Measurements from ENCODE around the gene MALAT1.

MALAT1 gene

DNA sequence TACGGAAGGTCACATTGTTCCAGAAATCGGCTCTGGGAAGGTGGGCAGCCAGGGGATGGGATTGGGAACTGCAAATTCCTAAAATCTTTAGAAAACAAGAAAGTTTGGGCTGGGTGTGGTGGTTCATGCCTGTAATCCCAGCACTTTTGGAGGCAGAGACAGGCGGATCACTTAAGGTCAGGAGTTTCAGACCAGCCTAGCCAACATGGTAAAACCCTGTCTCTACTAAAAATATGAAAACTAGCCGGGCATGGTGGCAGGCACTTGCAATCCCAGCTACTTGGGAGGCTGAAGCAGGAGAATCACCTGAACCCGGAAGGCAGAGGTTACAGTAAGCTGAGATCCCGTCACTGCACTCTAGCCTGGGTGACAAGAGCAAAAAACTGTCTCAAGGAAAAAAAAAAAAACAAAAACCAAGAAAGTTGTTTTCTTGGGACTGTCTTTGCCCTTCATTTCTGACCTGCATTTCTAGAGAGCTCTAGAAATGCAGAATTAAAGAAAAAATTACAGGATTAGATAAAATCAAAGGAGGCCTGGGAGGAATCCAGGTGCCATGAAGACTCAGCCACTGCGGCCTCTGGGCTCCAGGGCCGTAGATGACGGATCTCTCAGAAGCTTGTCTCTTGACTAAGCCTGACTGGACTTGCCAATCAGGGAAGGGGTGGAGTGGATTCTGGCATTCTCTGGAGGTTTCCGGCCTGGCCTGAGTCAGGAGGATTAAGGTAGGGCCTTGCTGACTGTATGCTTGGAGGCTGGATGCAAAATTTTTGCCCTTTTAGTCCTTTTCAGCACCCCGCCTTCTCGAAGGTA, 5.3 kb upstream of the MALAT1 start:
- intact Hi-C loops (cut with DNase I) = no loop called here
- DNase-seq = peak in 12 of 42 donors; percentile 29 to 77 (median 51)

DNA sequence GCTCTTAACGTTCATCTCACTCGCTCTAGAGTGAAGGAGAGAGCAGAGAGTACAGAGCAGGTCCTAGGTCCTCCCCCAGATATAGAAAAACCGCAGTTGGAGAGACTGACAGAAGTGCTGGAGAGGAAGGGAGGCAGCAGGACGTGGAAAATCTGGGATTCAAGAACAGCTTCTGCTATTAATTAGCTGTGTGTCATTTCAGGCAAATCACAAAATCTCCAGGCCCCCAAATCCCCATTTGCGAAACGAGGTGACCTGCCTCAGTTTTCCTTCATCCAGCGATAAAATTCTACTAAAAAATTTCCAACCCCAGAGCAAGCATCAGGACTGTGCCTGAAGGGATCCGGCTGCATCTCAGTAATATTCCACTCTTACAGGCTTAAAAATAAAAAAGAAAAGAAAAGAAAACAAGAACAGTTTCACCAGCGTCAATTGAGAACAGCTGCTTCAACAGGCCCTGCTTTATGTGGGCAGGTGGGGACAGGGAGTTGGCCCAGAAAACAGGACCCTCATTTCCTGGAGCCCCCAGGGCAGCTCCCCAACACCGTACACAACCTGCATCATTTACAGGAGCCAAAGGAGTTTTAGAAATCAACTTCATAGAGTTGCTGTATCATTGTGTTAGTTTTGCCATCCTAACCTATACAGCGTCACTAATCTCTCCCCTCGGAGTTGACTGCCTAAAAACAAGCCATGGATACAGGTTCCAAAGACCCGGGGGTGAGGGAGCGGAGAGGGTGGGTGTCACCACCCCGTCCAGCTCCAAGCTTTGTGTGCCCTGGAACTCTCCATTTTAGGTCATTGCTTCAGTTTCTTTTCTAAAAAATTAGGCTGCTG, 2.3 kb upstream of the MALAT1 start:
- intact Hi-C loops (cut with DNase I) = loop anchor here (5.0 kb wide), 1 partner anchor 74 kb away; the partner anchor contains the start of gene NEAT1
- peak in 16 of 42 donors; percentile 19 to 75 (median 44) for DNase-seq

DNA sequence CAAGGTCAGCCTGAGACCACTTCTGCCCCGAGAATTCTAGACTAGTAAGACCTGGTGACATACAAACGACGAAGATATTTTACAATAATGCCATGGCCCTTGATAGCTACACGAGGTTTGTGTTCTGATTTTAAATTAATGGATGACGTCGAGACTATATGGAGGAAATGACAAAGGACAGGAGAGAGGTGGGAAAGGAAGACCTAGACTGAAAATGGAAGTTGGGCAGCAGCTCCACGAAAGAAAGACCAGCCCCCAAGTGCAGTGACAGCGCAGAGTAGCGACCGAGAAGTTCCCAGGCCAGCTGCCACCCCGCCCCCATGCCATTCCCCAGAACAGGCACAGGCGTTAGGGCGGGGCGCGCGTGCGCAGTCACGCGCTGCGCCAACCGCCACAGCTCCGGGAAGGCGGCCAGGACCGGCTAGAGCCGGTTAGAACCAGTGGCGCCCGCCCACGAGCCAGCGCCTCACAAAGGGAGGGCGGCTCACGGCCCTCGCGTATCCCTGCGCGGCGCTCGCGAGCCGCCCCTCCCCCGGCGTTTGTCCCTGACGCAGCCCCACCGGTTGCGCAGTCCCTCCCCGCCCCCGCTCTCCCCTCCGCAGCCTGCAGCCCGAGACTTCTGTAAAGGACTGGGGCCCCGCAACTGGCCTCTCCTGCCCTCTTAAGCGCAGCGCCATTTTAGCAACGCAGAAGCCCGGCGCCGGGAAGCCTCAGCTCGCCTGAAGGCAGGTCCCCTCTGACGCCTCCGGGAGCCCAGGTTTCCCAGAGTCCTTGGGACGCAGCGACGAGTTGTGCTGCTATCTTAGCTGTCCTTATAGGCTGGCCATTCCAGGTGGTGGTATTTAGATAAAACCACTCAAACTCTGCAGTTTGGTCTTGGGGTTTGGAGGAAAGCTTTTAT, 1.5 kb upstream of the MALAT1 start:
- intact Hi-C loops (cut with DNase I) = loop anchor here (5.0 kb wide), 1 partner anchor 75 kb away; the partner anchor contains the start of gene NEAT1
- DNase-seq = peak; percentile 95 to 99 (median 98)

- intact Hi-C loops (cut with DNase I) = loop anchor here (5.0 kb wide), 1 partner anchor 76 kb away; the partner anchor contains the start of gene NEAT1
- DNase-seq = peak in 28 of 42 donors; percentile 31 to 82 (median 60)
These were observed 661 bp upstream of the MALAT1 start for GRCh38 chr11:65498042-65498726.

DNA sequence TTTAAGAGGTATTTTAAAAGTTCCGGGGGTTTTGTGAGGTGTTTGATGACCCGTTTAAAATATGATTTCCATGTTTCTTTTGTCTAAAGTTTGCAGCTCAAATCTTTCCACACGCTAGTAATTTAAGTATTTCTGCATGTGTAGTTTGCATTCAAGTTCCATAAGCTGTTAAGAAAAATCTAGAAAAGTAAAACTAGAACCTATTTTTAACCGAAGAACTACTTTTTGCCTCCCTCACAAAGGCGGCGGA, 193 bp upstream of the MALAT1 start:
- intact Hi-C loops (cut with DNase I) = loop anchor here (5.0 kb wide), 1 partner anchor 76 kb away; the partner anchor contains the start of gene NEAT1
- no peak for DNase-seq

DNA sequence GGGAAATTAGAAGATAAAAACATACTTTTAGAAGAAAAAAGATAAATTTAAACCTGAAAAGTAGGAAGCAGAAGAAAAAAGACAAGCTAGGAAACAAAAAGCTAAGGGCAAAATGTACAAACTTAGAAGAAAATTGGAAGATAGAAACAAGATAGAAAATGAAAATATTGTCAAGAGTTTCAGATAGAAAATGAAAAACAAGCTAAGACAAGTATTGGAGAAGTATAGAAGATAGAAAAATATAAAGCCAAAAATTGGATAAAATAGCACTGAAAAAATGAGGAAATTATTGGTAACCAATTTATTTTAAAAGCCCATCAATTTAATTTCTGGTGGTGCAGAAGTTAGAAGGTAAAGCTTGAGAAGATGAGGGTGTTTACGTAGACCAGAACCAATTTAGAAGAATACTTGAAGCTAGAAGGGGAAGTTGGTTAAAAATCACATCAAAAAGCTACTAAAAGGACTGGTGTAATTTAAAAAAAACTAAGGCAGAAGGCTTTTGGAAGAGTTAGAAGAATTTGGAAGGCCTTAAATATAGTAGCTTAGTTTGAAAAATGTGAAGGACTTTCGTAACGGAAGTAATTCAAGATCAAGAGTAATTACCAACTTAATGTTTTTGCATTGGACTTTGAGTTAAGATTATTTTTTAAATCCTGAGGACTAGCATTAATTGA, 1.0 kb downstream of the MALAT1 start:
- peak in 1 of 42 donors; percentile 23 for DNase-seq
- intact Hi-C loops (cut with DNase I) = loop anchor here (1.0 to 5.0 kb wide), 2 partner anchors 23 to 78 kb away; partner anchors contain the start of gene NEAT1

- intact Hi-C loops (cut with DNase I) = no loop called here
- DNase-seq = peak in 15 of 42 donors; percentile 25 to 76 (median 53)
These were observed 1.7 kb downstream of the MALAT1 start for GRCh38 chr11:65500387-65501185.

DNA sequence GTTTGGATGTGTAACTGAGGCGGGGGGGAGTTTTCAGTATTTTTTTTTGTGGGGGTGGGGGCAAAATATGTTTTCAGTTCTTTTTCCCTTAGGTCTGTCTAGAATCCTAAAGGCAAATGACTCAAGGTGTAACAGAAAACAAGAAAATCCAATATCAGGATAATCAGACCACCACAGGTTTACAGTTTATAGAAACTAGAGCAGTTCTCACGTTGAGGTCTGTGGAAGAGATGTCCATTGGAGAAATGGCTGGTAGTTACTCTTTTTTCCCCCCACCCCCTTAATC, 2.3 kb downstream of the MALAT1 start:
- peak in 1 of 42 donors; percentile 13 for DNase-seq

GRCh38 chr11:65501472-65502273, 2.8 kb downstream of the MALAT1 start:
- intact Hi-C loops (cut with DNase I) = no loop called here

More for the DNA sequence above, 2.3 kb downstream of the MALAT1 start:
- intact Hi-C loops (cut with DNase I) = no loop called here

DNA sequence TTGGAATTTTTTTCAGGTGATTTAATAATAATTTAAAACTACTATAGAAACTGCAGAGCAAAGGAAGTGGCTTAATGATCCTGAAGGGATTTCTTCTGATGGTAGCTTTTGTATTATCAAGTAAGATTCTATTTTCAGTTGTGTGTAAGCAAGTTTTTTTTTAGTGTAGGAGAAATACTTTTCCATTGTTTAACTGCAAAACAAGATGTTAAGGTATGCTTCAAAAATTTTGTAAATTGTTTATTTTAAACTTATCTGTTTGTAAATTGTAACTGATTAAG, 3.4 kb downstream of the MALAT1 start:
- intact Hi-C loops (cut with DNase I) = no loop called here
- no peak for DNase-seq

More at GRCh38 chr11:65501472-65502273, 2.8 kb downstream of the MALAT1 start:
- peak in 7 of 42 donors; percentile 2 to 33 (median 18) for DNase-seq

GRCh38 chr11:65502555-65503367, 3.9 kb downstream of the MALAT1 start:
- DNase-seq = peak in 6 of 42 donors; percentile 9 to 27 (median 12)

DNA sequence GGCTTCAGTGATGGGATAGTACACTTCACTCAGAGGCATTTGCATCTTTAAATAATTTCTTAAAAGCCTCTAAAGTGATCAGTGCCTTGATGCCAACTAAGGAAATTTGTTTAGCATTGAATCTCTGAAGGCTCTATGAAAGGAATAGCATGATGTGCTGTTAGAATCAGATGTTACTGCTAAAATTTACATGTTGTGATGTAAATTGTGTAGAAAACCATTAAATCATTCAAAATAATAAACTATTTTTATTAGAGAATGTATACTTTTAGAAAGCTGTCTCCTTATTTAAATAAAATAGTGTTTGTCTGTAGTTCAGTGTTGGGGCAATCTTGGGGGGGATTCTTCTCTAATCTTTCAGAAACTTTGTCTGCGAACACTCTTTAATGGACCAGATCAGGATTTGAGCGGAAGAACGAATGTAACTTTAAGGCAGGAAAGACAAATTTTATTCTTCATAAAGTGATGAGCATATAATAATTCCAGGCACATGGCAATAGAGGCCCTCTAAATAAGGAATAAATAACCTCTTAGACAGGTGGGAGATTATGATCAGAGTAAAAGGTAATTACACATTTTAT, 4.6 kb downstream of the MALAT1 start:
- DNase-seq = peak in 1 of 42 donors; percentile 36
- intact Hi-C loops (cut with DNase I) = no loop called here

More at GRCh38 chr11:65502555-65503367, 3.9 kb downstream of the MALAT1 start:
- intact Hi-C loops (cut with DNase I) = no loop called here

DNA sequence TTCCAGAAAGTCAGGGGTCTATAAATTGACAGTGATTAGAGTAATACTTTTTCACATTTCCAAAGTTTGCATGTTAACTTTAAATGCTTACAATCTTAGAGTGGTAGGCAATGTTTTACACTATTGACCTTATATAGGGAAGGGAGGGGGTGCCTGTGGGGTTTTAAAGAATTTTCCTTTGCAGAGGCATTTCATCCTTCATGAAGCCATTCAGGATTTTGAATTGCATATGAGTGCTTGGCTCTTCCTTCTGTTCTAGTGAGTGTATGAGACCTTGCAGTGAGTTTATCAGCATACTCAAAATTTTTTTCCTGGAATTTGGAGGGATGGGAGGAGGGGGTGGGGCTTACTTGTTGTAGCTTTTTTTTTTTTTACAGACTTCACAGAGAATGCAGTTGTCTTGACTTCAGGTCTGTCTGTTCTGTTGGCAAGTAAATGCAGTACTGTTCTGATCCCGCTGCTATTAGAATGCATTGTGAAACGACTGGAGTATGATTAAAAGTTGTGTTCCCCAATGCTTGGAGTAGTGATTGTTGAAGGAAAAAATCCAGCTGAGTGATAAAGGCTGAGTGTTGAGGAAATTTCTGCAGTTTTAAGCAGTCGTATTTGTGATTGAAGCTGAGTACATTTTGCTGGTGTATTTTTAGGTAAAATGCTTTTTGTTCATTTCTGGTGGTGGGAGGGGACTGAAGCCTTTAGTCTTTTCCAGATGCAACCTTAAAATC, 5.3 kb downstream of the MALAT1 start:
- DNase-seq = peak in 2 of 42 donors; percentile 5 to 28
- intact Hi-C loops (cut with DNase I) = no loop called here

DNA sequence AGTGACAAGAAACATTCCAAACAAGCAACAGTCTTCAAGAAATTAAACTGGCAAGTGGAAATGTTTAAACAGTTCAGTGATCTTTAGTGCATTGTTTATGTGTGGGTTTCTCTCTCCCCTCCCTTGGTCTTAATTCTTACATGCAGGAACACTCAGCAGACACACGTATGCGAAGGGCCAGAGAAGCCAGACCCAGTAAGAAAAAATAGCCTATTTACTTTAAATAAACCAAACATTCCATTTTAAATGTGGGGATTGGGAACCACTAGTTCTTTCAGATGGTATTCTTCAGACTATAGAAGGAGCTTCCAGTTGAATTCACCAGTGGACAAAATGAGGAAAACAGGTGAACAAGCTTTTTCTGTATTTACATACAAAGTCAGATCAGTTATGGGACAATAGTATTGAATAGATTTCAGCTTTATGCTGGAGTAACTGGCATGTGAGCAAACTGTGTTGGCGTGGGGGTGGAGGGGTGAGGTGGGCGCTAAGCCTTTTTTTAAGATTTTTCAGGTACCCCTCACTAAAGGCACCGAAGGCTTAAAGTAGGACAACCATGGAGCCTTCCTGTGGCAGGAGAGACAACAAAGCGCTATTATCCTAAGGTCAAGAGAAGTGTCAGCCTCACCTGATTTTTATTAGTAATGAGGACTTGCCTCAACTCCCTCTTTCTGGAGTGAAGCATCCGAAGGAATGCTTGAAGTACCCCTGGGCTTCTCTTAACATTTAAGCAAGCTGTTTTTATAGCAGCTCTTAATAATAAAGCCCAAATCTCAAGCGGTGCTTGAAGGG, 6.0 kb downstream of the MALAT1 start:
- DNase-seq = peak in 6 of 42 donors; percentile 16 to 52 (median 30)
- intact Hi-C loops (cut with DNase I) = loop anchor here (5.0 kb wide), 1 partner anchor 88 kb away; no protein-coding TSS in a partner anchor
